K562 (cell line): ENCODE results near the gene DDX60. TPM values are rescaled to one million over a fixed set of nuclear protein-coding genes. Genes with fewer than 3 reads are reported as not detected.

Experiments used
- ATAC-seq: fragments of 200-7000 bp; cut with Tn5 transposase; 3 replicates; pipeline ENCODE4 v1.9.1; 2020; ENCODE audit warnings: moderate library complexity
- BruUV-seq: library from RNA; stranded (reverse); fragments of 400-500 nt; replicated peaks from 2 replicates; lab custom pipeline; 2021; lab: Mats Ljungman, UMichigan
- CTCF ChIA-PET: fragments of 300-600 bp; formaldehyde crosslinking; extraction: SDS; loops from one replicate; lab custom pipeline; 2021; ENCODE audit warnings: low intra/inter-chr PET ratio; lab: Yijun Ruan, JAX
- POLR2A ChIA-PET: fragments of 300-600, 350-650 bp; sonication (Branson Sonifier 250); formaldehyde crosslinking; extraction: SDS; loops from one replicate; lab custom pipeline; 2021; ENCODE audit warnings: antibody characterized with exemption, inconsistent platforms; lab: Yijun Ruan, JAX
- DNase-seq, 4 experiments: peaks; one replicate each; pipeline versions ENCODE4 v3.0.0 to v3.0.0-alpha.2; 2011 to 2018; ENCODE audit warnings: low spot score in 3 of 4, mixed read lengths in 3 of 4; ENCODE audit errors: extremely low read depth in 1 of 4
- FAIRE-seq: peaks from 2 replicates; lab custom pipeline; 2011; peaks lifted over from hg19 to GRCh38; lab: Jason Lieb, UNC
- H2AFZ ChIP-seq: 2 replicates; pipeline ENCODE4 v1.6.0; 2011; ENCODE audit warnings: low read depth, low read length, control low read depth, inconsistent platforms
- H3K27ac ChIP-seq: fragments of 200-600 bp; 3 replicates; pipeline ENCODE4 v1.8.0; 2011; ENCODE audit warnings: low read depth, mild to moderate bottlenecking, control low read depth, inconsistent platforms, low read length, moderate library complexity, mixed read lengths; ENCODE audit errors: extremely low read depth
- H3K27me3 ChIP-seq, 2 experiments: fragments of 300-600 bp in 1 of 2; 2 replicates in 1 of 2; 3 replicates in 1 of 2; pipeline versions ENCODE4 v1.6.0 to v1.8.0; 2011; ENCODE audit warnings: inconsistent platforms in 2 of 2, low read length in 2 of 2, mild to moderate bottlenecking in 1 of 2, mixed read lengths in 1 of 2, moderate library complexity in 1 of 2; ENCODE audit not compliant: control insufficient read depth in 2 of 2, insufficient read depth in 2 of 2
- H3K36me3 ChIP-seq: fragments of 300-600 bp; 3 replicates; pipeline ENCODE4 v1.8.0; 2011; ENCODE audit warnings: mild to moderate bottlenecking, low read length, inconsistent platforms; ENCODE audit not compliant: control insufficient read depth, insufficient read depth
- H3K4me1 ChIP-seq, 2 experiments: fragments of 200-600 bp in 1 of 2; replicated peaks in 1 of 2; 2 replicates in 1 of 2; 3 replicates in 1 of 2; pipeline versions ENCODE4 v1.5.1 to v1.8.0; 2011; ENCODE audit warnings: inconsistent platforms in 2 of 2, low read length in 2 of 2, mild to moderate bottlenecking in 1 of 2, mixed read lengths in 1 of 2, moderate library complexity in 1 of 2; ENCODE audit not compliant: control insufficient read depth in 2 of 2, insufficient read depth in 2 of 2
- H3K4me2 ChIP-seq: 2 replicates; pipeline ENCODE4 v1.6.1; 2011; ENCODE audit warnings: low read length, control low read depth, inconsistent platforms, mixed read lengths; ENCODE audit not compliant: insufficient read depth
- H3K4me3 ChIP-seq: fragments of 200-600 bp; sonication (generic), shearing (Covaris generic); 2 replicates; pipeline ENCODE4 v1.5.1; 2016; ENCODE audit warnings: control low read depth, inconsistent platforms
- H3K79me2 ChIP-seq: fragments of 200-600 bp; 3 replicates; pipeline ENCODE4 v1.8.0; 2011; ENCODE audit warnings: low read length, inconsistent platforms; ENCODE audit not compliant: control insufficient read depth, insufficient read depth
- H3K9ac ChIP-seq, 2 experiments: 2 replicates each; pipeline versions ENCODE4 v1.6.0 to v1.6.1; 2011; ENCODE audit warnings: low read depth in 2 of 2, low read length in 2 of 2, control low read depth in 1 of 2, inconsistent platforms in 1 of 2, mild to moderate bottlenecking in 1 of 2, mixed read lengths in 1 of 2; ENCODE audit not compliant: insufficient read depth in 1 of 2
- H3K9me1 ChIP-seq: one replicate; pipeline ENCODE4 v1.6.0; 2011; ENCODE audit warnings: inconsistent platforms, mild to moderate bottlenecking, low read length, moderate library complexity; ENCODE audit not compliant: control insufficient read depth, insufficient read depth
- H3K9me3 ChIP-seq: replicated peaks from 2 replicates; pipeline ENCODE4 v1.5.1; 2011; ENCODE audit warnings: low read depth, low read length, inconsistent platforms; ENCODE audit not compliant: control insufficient read depth, insufficient read depth
- H4K20me1 ChIP-seq: replicated peaks from 2 replicates; pipeline ENCODE4 v1.6.1; 2011; ENCODE audit warnings: low read length, inconsistent platforms, mixed read lengths; ENCODE audit not compliant: control insufficient read depth, insufficient read depth
- C11orf30 ChIP-seq: fragments of 450-650 bp; IDR thresholded peaks from 2 replicates; pipeline ENCODE4 v1.6.1; 2016; ENCODE audit warnings: low read depth, mild to moderate bottlenecking
- ETV6 ChIP-seq, 3 experiments: fragments of 150-350 bp in 1 of 3; sonication (generic) in 1 of 3; formaldehyde crosslinking in 1 of 3; IDR thresholded peaks; 2 replicates each; pipeline versions ENCODE4 v1.6.1 to v1.8.0; 2014 to 2022; ENCODE audit warnings: borderline replicate concordance in 2 of 3, low read depth in 2 of 3, antibody characterized with exemption in 1 of 3, low read length in 1 of 3, mild to moderate bottlenecking in 1 of 3, missing genetic modification reagents in 1 of 3
- GABPB2 ChIP-seq: fragments of 250-450 bp; sonication (Bioruptor Pico); conservative IDR thresholded peaks from 2 replicates; pipeline ENCODE4 v1.5.1; 2021; ENCODE audit warnings: mild to moderate bottlenecking
- MAFG ChIP-seq: fragments of 450-650 bp; conservative IDR thresholded peaks from 2 replicates; pipeline ENCODE4 v1.6.1; 2016; ENCODE audit warnings: missing genetic modification characterization, missing compliant biosample characterization
- MTA3 ChIP-seq: fragments of 450-650 bp; formaldehyde crosslinking; IDR thresholded peaks from 2 replicates; pipeline ENCODE4 v1.6.1; 2017; ENCODE audit warnings: mild to moderate bottlenecking, borderline replicate concordance
- MTF1 ChIP-seq: fragments of 250-450 bp; sonication (Bioruptor Pico); IDR thresholded peaks from 2 replicates; pipeline ENCODE4 v1.9.0; 2021; ENCODE audit warnings: moderate library complexity, mild to moderate bottlenecking, inconsistent platforms, borderline replicate concordance
- RB1 ChIP-seq: fragments of 450-650 bp; IDR thresholded peaks from 2 replicates; pipeline ENCODE4 v1.6.1; 2017; ENCODE audit warnings: low read depth, mild to moderate bottlenecking
- RBM17 ChIP-seq: fragments of 200-400 bp; formaldehyde crosslinking; IDR thresholded peaks from 2 replicates; pipeline ENCODE4 v1.6.1; 2017; ENCODE audit warnings: low read depth, mild to moderate bottlenecking, low read length, borderline replicate concordance
- TFE3 ChIP-seq: fragments of 450-650 bp; formaldehyde crosslinking; IDR thresholded peaks from 2 replicates; pipeline ENCODE4 v1.4.0; 2020; ENCODE audit warnings: mild to moderate bottlenecking, mixed read lengths
- ZNF274 ChIP-seq: IDR thresholded peaks from 2 replicates; pipeline ENCODE4 v1.6.1; 2011; ENCODE audit warnings: low read depth, mild to moderate bottlenecking, low read length, moderate library complexity, borderline replicate concordance
- ZNF316 ChIP-seq: fragments of 450-650 bp; IDR thresholded peaks from 2 replicates; pipeline ENCODE4 v1.6.1; 2016
- WGBS: fragments of 100-300 bp; shearing (Covaris generic); methylation state at CpG from one replicate; pipeline ENCODE4 v1.1.6; 2016; ENCODE audit warnings: low coverage, mixed read lengths; ENCODE audit not compliant: insufficient coverage; ENCODE audit errors: missing lambda C conversion rate; 5-methylcytosine and 5-hydroxymethylcytosine counted together
- in situ Hi-C: fragments of 300-500 bp; cut with MboI; formaldehyde crosslinking; loops from 4 replicates; pipeline ENCODE4 v1.15.0; 2018; ENCODE audit warnings: inconsistent platforms, mixed read lengths
- intact Hi-C: fragments of 100-400 bp; cut with micrococcal nuclease; formaldehyde crosslinking; loops from 2 replicates; pipeline ENCODE4 v1.14.2; 2022
- polyA plus RNA-seq, 8 experiments: library from polyadenylated mRNA; depleted of rRNA in 4 of 8; stranded (reverse) in 5 of 8; unstranded in 3 of 8; fragments of >200 nt; fragmentation: Nextera tagmentation in 2 of 8; fragmentation: Illumina TruSeq in 1 of 8; extraction: Ambion mirVana in 2 of 8; extraction: Trizol in 1 of 8; gene quantifications; 2 replicates each; pipeline versions ENCODE4 v1.2.1 to v1.2.3, GENCODE V29; 2011 to 2014; ENCODE audit warnings: inconsistent platforms in 1 of 8, missing spikeins in 1 of 8
- total RNA-seq, 7 experiments: library from RNA; depleted of rRNA in 6 of 7; stranded (reverse); fragments of >200 nt in 6 of 7; fragmentation: Illumina TruSeq in 2 of 7; extraction: Trizol in 2 of 7; gene quantifications; 2 replicates each; pipeline versions ENCODE4 v1.2.1 to v1.2.3, GENCODE V29; 2011 to 2021; ENCODE audit warnings: low replicate concordance in 1 of 7
- TF ChIP-seq, protein P1 (sequence below): fragments of 250-450 bp; sonication (Bioruptor Pico); IDR thresholded peaks from 2 replicates; pipeline ENCODE4 v1.8.0; 2021; ENCODE audit warnings: moderate library complexity, mild to moderate bottlenecking, inconsistent platforms
- TF ChIP-seq, protein P2 (sequence below): sonication (generic); formaldehyde crosslinking; IDR thresholded peaks from 2 replicates; pipeline ENCODE4 v1.8.0; 2022; ENCODE audit warnings: mild to moderate bottlenecking, low read depth, missing genetic modification reagents

Gene DDX60
- total and polyA plus RNA-seq, 9 of the 15 experiments (the other 6 are each of a cell fraction or from before 2014, with no cell fraction given): 0.06 to 0.25 (median 0.13) TPM

GRCh38 chr4:168275836-168276235 is 42.7 kb downstream of the DDX60 start:
- ChIA-PET POLR2A (no interaction called here), CTCF (no interaction called here)
- 6% methylated on average over 2 of the region's 2 CpGs for WGBS
- no peak for ATAC-seq
- H3K79me2 ChIP-seq: no peaks in the 10 kb centered on the region
- no peaks in the 10 kb centered on the region for H3K27me3 ChIP-seq
- H3K9ac ChIP-seq: no peak overlapping the region
- intact Hi-C loops: no loop called here
- no peaks in the 10 kb centered on the region for H3K36me3 ChIP-seq
- no peak for FAIRE-seq
- no peak overlapping the region for H2AFZ ChIP-seq
- TF ChIP-seq ZNF274 (no peak), MTA3 (no peak), GABPB2 (CRISPR knock-in tag) (no peak), MAFG (tag) (peak; percentile 25; the same call in 1 of the 2 replicates), RBM17 (no peak), RB1 (no peak), MTF1 (CRISPR knock-in tag) (no peak), ETV6 (IDR thresholded peaks at IDR 0.05; ENCODE audit: borderline replicate concordance in 1 of 2, low read depth in 2 of 2, low read length in 1 of 2) (no peak), ETV6 (CRISPR knock-in tag; IDR thresholded peaks at IDR 0.05; ENCODE audit: borderline replicate concordance) (no peak), C11orf30 (peak; percentile 14; the same call in 1 of the 2 replicates), TFE3 (no peak), ZNF316 (peak; percentile 49)
- TF ChIP-seq, protein P1, sequence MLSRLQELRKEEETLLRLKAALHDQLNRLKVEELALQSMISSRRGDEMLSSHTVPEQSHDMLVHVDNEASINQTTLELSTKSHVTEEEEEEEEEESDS (CRISPR knock-in tag): no peak
- TF ChIP-seq, protein P2, sequence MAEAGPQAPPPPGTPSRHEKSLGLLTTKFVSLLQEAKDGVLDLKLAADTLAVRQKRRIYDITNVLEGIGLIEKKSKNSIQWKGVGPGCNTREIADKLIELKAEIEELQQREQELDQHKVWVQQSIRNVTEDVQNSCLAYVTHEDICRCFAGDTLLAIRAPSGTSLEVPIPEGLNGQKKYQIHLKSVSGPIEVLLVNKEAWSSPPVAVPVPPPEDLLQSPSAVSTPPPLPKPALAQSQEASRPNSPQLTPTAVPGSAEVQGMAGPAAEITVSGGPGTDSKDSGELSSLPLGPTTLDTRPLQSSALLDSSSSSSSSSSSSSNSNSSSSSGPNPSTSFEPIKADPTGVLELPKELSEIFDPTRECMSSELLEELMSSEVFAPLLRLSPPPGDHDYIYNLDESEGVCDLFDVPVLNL: no peak
- DNase-seq: no peak
- no peak overlapping the region for H3K4me2 ChIP-seq
- in situ Hi-C loops: no loop called here
- no peak overlapping the region for H3K27ac ChIP-seq
- no peaks in the 10 kb centered on the region for H3K9me1 ChIP-seq
- H4K20me1 ChIP-seq: no peaks in the 10 kb centered on the region
- H3K4me3 ChIP-seq: no peak overlapping the region
- no peaks in the 10 kb centered on the region for H3K4me1 ChIP-seq
- H3K9me3 ChIP-seq: no peaks in the 10 kb centered on the region
- BruUV-seq: no TSS peak
